Left ventricle myocardium inferior (tissue), 1 donor: Measurements from ENCODE around the gene CHAF1B. TPM values are rescaled to one million over a fixed set of nuclear protein-coding genes. Genes with fewer than 3 reads are reported as not detected.
A peak's percentile ranks its signal among the peaks of the same experiment; 100 is the strongest.
"Not testable (repeated sequence)": the region's sequence is repeated elsewhere in the genome, so short reads cannot be mapped to it uniquely, and the experiment has no call there.

Experiments
- DNase-seq: peaks from one replicate; pipeline ENCODE4 v3.0.0-alpha.2; 2020
- H3K27ac ChIP-seq: fragments of 200-600 bp; replicated peaks from 2 replicates; pipeline ENCODE4 v1.8.0; 2021
- H3K27me3 ChIP-seq: fragments of 200-600 bp; 2 replicates; pipeline ENCODE4 v1.8.0; 2021; ENCODE audit warnings: low read depth
- H3K36me3 ChIP-seq: fragments of 200-600 bp; 2 replicates; pipeline ENCODE4 v1.8.0; 2021
- H3K4me1 ChIP-seq: fragments of 200-600 bp; 2 replicates; pipeline ENCODE4 v1.8.0; 2021
- H3K4me3 ChIP-seq: fragments of 200-600 bp; 2 replicates; pipeline ENCODE4 v1.8.0; 2021; ENCODE audit warnings: mild to moderate bottlenecking, moderate library complexity
- H3K9me3 ChIP-seq: fragments of 200-600 bp; replicated peaks from 2 replicates; pipeline ENCODE4 v1.8.0; 2021
- CTCF ChIP-seq: fragments of 200-600 bp; IDR thresholded peaks from 2 replicates; pipeline ENCODE4 v1.8.0; 2021; ENCODE audit warnings: antibody characterized with exemption, mild to moderate bottlenecking, borderline replicate concordance
- intact Hi-C: fragments of 100-400 bp; cut with micrococcal nuclease; formaldehyde crosslinking; loops from one replicate; pipeline ENCODE4 v1.11.0; 2022
- long read RNA-seq: library from polyadenylated mRNA; unstranded; transcript quantifications from one replicate; pipeline ENCODE4 v2.0.0, GENCODE V29; 2021
- total RNA-seq: library from RNA; stranded (reverse); fragmentation: NEBNext Ultra II Directional; extraction: Animal tissue kit (Norgen Biotek cat#: 25700); gene quantifications from one replicate; pipeline ENCODE4 v1.2.1, GENCODE V29; 2021
- donor health status: DM: no; HTN: yes; CAD: no; lungs with severe emphysema.

The CHAF1B gene
- 0.38 TPM for total RNA-seq
- long read RNA-seq, full-length matches to known transcripts: 1 of 1 reads
- long read RNA-seq, partial matches to known transcripts: 0 of 1 reads
- long read RNA-seq, other reads (novel, unspliced or antisense): 0 of 1 reads

DNA sequence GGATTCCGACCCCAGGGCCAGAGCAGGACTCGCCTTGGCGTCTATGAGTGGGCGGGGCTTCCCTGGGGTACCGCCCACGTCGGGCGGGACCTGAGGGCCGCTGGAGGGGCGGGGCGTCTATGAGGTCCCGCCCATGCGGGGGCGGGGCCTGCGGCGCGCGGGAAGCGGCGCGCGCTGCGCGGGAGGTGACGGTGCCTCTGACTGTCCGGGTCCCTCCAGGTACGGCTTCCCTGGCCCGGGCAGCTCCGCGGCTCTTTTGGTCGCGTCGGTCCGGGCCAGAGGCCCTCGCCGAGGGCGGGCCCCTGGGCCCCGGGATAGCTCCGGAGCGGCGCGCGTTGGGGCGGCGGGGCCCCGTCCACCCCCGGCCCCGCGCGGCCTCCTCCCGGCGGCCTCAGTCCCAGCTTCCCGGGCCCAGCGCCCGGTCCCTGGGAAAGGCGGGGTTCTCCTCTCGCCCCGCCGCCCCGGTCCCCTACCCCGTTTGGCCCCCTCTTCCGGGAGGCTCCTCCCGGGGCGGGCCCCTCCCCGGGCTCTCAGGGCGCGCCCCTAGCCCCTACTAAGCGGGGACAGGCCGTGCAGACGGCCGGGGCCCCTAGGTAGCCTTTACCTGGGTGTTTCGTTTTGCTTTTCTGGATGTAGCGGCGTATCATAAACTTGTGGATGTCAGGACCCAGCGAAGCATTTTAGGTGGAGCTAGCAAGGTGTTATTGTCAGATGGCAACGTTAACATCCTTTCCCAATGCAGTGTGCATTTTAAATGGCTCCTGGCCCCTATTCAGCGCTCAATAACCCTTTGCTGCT, at the start of gene CHAF1B:
TSS of gene CHAF1B (plus strand) at position 160 of the 798 bp plus-strand sequence. CDS start 745 bp downstream, outside the sequence.
- Histone ChIP-seq H3K4me3 (peak within 1 kb of the TSS; percentile 82), H3K9me3 (no peaks in the 10 kb centered on the region), H3K27ac (peak within 1 kb of the TSS; percentile 23), H3K36me3 (no peaks in the 10 kb centered on the region), H3K4me1 (peaks cover 21% of the 10 kb centered on the region), H3K27me3 (no peaks in the 10 kb centered on the region)
- intact Hi-C loops: no loop called here
- peak; percentile 68 for DNase-seq
- no peak for TF ChIP-seq CTCF

- H3K4me3 ChIP-seq: no peak overlapping the region
- no peak for DNase-seq
- no peak for TF ChIP-seq CTCF
- intact Hi-C loops: no loop called here
- H3K4me1 ChIP-seq: peaks cover 14% of the 10 kb centered on the region
- no peaks in the 10 kb centered on the region for H3K9me3 ChIP-seq
- peaks cover 75% of the 10 kb centered on the region for H3K36me3 ChIP-seq
- H3K27ac ChIP-seq: no peak overlapping the region
- no peaks in the 10 kb centered on the region for H3K27me3 ChIP-seq
Observed at GRCh38 chr21:36337099-36337509, 48.1 kb upstream of the CHAF1B start.

GRCh38 chr21:36338975-36339374, 46.2 kb upstream of the CHAF1B start:
- Histone ChIP-seq H3K4me1 (no peaks in the 10 kb centered on the region), H3K4me3 (no peak overlapping the region), H3K27ac (no peak overlapping the region), H3K9me3 (no peaks in the 10 kb centered on the region), H3K36me3 (peaks cover 92% of the 10 kb centered on the region), H3K27me3 (no peaks in the 10 kb centered on the region)
- TF ChIP-seq CTCF: no peak
- no peak for DNase-seq
- intact Hi-C loops: no loop called here

DNA sequence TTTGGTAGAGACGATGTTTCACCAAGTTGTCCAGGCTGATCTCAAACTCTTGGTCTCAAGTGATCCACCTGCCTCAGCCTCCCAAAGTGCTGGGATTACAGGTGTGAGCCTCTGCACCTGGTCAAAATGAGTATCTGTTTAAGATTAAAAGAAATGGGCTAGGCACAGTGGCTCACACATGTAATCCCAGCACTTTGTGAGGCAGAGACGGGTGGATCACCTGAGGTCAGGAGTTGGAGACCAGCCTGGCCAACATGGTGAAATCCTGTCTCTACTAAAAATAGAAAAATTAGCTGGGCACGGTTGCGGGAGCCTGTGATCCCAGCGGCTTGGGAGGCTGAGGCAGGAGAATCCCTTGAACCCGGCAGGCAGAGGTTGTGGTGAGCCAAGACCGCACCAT, 42.6 kb upstream of the CHAF1B start:
- H3K27ac ChIP-seq, H3K4me3 ChIP-seq, DNase-seq, H3K27me3 ChIP-seq, H3K9me3 ChIP-seq, H3K4me1 ChIP-seq, intact Hi-C loops: not testable (repeated sequence)
- H3K36me3 ChIP-seq: peaks cover 100% of the 10 kb centered on the region

DNA sequence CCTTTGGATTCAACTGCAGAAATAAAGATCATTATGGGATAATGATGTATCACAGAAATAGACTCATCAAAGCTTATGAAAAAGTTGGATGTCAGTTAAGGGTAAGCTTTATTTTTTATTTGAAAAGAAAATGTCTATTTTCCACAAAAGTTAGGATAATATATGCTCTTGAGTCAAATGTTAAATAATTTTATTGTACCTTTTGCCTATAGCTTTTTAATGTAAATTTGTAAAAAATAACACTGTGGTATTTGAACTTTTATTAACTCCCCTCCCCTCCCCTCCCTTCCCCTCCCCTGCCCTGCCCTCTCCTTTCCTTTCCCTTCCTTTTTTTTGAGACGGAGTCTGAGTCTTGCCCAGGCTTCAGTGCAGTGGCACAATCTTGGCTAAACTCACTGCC, 40.3 kb upstream of the CHAF1B start:
- H3K36me3 ChIP-seq: peaks cover 99% of the 10 kb centered on the region
- H3K4me3 ChIP-seq: no peak overlapping the region
- no peak overlapping the region for H3K27ac ChIP-seq
- DNase-seq: no peak
- no peaks in the 10 kb centered on the region for H3K4me1 ChIP-seq
- H3K9me3 ChIP-seq: no peaks in the 10 kb centered on the region
- no peaks in the 10 kb centered on the region for H3K27me3 ChIP-seq
- intact Hi-C loops: no loop called here
- no peak for TF ChIP-seq CTCF
